ENCODE results near the gene OBP2B. TPM values are rescaled to one million over a fixed set of nuclear protein-coding genes. Genes with fewer than 3 reads are reported as not detected.

OBP2B gene
- total RNA-seq, 1 donor from 2014 or later: not detected

DNA sequence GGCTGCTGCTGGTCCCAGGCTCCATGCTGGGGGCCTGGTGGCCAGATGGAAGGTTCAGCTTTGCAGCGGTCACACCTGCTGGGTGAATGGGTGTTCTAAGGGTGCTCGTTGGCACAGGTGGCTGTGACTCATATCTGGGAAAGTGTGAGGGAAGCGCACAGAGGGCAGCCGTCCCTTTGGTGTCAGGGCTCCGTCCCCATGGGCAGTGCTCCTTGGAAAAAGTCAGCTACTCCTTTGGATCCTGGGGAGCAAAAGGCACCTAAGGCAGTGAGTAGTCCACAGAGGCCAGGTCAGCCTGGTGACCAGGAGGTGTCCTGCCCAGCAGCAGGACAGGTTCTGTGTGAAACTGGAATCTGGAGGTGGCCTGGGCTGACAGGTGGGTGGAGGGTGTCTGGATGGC lies 26.9 kb downstream of the OBP2B start:
- Histone ChIP-seq H3K4me1 (peaks cover 11% of the 10 kb centered on the region), H3K4me3 (no peak overlapping the region), H3K9me3 (no peaks in the 10 kb centered on the region), H3K27me3 (ENCODE audit: low read depth) (no peaks in the 10 kb centered on the region), H3K27ac (no peak overlapping the region), H3K36me3 (no peaks in the 10 kb centered on the region)
- intact Hi-C loops (cut with DNase I): no loop called here
- no peak for DNase-seq
- TF ChIP-seq, protein P1, sequence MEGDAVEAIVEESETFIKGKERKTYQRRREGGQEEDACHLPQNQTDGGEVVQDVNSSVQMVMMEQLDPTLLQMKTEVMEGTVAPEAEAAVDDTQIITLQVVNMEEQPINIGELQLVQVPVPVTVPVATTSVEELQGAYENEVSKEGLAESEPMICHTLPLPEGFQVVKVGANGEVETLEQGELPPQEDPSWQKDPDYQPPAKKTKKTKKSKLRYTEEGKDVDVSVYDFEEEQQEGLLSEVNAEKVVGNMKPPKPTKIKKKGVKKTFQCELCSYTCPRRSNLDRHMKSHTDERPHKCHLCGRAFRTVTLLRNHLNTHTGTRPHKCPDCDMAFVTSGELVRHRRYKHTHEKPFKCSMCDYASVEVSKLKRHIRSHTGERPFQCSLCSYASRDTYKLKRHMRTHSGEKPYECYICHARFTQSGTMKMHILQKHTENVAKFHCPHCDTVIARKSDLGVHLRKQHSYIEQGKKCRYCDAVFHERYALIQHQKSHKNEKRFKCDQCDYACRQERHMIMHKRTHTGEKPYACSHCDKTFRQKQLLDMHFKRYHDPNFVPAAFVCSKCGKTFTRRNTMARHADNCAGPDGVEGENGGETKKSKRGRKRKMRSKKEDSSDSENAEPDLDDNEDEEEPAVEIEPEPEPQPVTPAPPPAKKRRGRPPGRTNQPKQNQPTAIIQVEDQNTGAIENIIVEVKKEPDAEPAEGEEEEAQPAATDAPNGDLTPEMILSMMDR (IDR thresholded peaks at IDR 0.05): no peak
- ATAC-seq: no peak

DNA sequence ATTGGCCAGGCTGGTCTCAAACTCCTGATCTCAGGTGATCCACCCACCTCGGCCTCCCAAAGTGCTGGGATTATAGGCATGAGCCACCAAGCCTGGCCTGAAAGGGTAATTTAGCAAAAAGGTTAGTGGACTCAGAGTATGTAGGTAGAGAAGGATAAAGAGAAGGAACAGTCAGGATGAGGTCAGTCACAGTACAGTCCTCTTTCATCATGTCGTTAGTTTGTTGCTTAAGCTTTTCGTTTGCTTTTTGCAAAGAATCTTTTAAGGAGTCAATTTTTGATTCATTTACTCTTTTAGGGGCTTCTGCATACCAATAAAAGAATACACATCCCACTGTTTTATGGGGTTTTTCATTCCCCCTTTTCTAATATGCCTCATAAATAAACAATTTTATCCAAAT lies 27.5 kb downstream of the OBP2B start:
- ATAC-seq (no peak), DNase-seq (no peak)
- no peak overlapping the region for H3K27ac ChIP-seq
- no peak overlapping the region for H3K4me3 ChIP-seq
- intact Hi-C loops (cut with DNase I): no loop called here
- no peaks in the 10 kb centered on the region for H3K9me3 ChIP-seq
- TF ChIP-seq, protein P1 (IDR thresholded peaks at IDR 0.05): no peak
- H3K27me3 ChIP-seq (ENCODE audit: low read depth): no peaks in the 10 kb centered on the region
- no peaks in the 10 kb centered on the region for H3K36me3 ChIP-seq
- peaks cover 11% of the 10 kb centered on the region for H3K4me1 ChIP-seq

DNA sequence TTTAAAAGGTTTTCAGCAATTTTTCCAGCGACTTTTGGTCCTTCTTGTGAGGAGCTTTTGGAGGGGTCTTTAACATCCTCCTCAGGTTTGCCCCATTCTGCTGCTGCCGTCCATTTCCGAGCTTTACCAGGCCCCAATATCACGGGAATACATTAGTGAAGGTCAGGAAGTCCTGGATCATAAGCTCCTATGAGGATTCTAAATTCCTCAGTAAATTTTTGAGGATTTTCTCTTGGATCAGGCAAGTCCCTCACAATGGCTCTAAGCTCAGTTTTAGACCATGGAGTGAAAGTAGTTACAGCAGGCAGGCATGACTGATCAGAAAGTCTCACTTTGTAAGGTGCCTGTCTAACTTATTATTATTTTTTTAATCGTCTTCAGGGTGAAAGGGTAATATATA lies 28.1 kb downstream of the OBP2B start:
- H3K36me3 ChIP-seq: no peaks in the 10 kb centered on the region
- no peak overlapping the region for H3K4me3 ChIP-seq
- no peaks in the 10 kb centered on the region for H3K27me3 ChIP-seq (ENCODE audit: low read depth)
- TF ChIP-seq, protein P1 (IDR thresholded peaks at IDR 0.05): no peak
- intact Hi-C loops (cut with DNase I): no loop called here
- no peak for DNase-seq
- H3K4me1 ChIP-seq: peaks cover 9% of the 10 kb centered on the region
- no peaks in the 10 kb centered on the region for H3K9me3 ChIP-seq
- ATAC-seq: no peak
- H3K27ac ChIP-seq: no peak overlapping the region

DNA sequence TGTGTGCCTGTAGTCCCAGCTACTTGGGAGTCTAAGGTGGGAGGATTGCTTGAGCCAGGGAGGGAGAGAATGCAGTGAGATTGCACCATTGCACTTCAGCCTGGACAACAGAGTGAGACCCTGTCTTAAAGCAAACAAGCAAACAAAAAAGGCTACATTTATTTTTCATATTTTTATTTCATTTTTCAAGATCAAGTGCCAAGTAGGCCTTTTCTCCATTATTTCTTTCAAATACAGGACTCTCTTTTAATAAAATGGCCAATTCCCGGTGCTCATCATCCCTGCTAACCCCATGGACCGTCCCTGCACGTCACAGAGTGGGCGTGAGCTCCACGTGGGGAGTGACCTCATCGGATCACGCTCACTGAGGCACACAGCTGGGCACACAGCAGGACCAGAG lies 36.0 kb downstream of the OBP2B start:
- TF ChIP-seq, protein P1 (IDR thresholded peaks at IDR 0.05): no peak
- Histone ChIP-seq H3K4me1 (no peaks in the 10 kb centered on the region), H3K27ac (no peak overlapping the region), H3K27me3 (ENCODE audit: low read depth) (peaks cover 9% of the 10 kb centered on the region), H3K36me3 (no peaks in the 10 kb centered on the region), H3K4me3 (no peak overlapping the region), H3K9me3 (no peaks in the 10 kb centered on the region)
- intact Hi-C loops (cut with DNase I): no loop called here
- no peak for DNase-seq
- no peak for ATAC-seq

DNA sequence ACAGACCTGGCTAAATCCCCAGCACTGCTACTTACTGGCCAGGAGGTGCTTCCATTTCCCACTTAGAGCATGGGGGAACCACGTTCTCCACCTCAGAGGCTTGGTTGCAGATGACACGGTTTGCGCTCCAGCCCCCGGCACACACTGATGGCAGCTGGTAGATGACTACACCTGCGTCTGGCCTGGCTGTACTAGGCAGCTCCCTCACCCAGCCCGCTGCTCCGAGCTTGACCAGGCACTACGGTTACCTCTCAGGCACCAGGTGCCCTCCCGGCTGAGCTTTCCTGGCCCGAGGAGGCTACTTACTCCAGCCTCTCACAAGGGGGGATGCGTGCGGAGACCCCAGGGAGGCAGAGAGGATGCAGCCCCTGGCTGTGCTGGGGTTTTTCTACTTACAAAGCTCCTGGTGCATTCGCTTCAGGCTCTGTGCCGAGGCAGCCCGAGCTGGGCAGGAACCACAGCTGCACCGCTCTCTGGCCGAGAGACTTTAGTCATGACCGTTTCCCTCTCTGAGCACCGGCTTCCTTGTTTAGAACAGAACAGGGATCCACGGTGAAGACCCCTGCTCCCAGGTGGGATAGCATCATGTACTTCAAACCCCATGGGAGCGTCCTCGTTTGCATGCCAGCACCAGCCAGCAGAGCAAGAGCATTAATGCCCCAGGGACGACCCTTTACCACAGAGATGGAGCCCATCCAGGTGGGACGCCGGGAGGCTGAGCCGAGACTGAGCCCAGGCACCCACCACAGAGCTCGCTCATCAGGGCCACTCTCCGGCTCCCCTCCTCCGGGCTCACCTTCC lies 37.7 kb downstream of the OBP2B start:
- H3K27me3 ChIP-seq (ENCODE audit: low read depth): peaks cover 9% of the 10 kb centered on the region
- H3K36me3 ChIP-seq: no peaks in the 10 kb centered on the region
- no peaks in the 10 kb centered on the region for H3K9me3 ChIP-seq
- no peak overlapping the region for H3K4me3 ChIP-seq
- no peak overlapping the region for H3K27ac ChIP-seq
- no peak for DNase-seq
- ATAC-seq: no peak
- intact Hi-C loops (cut with DNase I): no loop called here
- TF ChIP-seq, protein P1 (IDR thresholded peaks at IDR 0.05): no peak
- H3K4me1 ChIP-seq: no peaks in the 10 kb centered on the region

Data from lower lobe of right lung (tissue), 2 donors.